K562 treated with DMSO at 1 percent for 12 hours (cell line): ENCODE data around the gene NRSN1. TPM values are rescaled to one million over a fixed set of nuclear protein-coding genes. Genes with fewer than 3 reads are reported as not detected.

Experiments used
- total RNA-seq: library from RNA; unstranded; fragments of 300-600 nt; gene quantifications from 2 replicates; pipeline ENCODE4 v1.2.3, GENCODE V29; 2022; ENCODE audit not compliant: insufficient read depth

NRSN1 gene
- total RNA-seq = not detected in 2 replicates

GRCh38 chr6:24125980-24126379 is at the start of gene NRSN1:
NRSN1 (plus strand) TSS chr6:24126215; CDS start chr6:24134328, 8,113 bp downstream.

Other genes with a start within 250 kb of the NRSN1 start
- gene DCDC2, start 231.8 kb downstream of the NRSN1 start, total RNA-seq = not detected in 2 replicates